CD4-positive, alpha-beta T cell treated with Interleukin-4 for 4 hours (primary cell): Measurements from ENCODE around the gene RAPSN.

ENCODE experiments used
- DNase-seq: peaks from one replicate; pipeline ENCODE4 v3.0.0-alpha.2; 2020

RAPSN gene

GRCh38 chr11:47431356-47432083, 17.4 kb downstream of the RAPSN start:
- DNase-seq, result no peak

- DNase-seq, result no peak
These were observed 18.4 kb downstream of the RAPSN start for GRCh38 chr11:47430524-47430923.

- DNase-seq, result peak; percentile 97
These were observed 22.6 kb downstream of the RAPSN start, which contains the start of gene PSMC3 for GRCh38 chr11:47426062-47426956. TSS of gene PSMC3 (minus strand) at chr11:47426439. CDS start at chr11:47426279, 160 bp downstream.

- no peak for DNase-seq
These were observed 23.3 kb downstream of the RAPSN start for GRCh38 chr11:47425611-47426010.

GRCh38 chr11:47418454-47419259, 30.3 kb downstream of the RAPSN start:
- no peak for DNase-seq

GRCh38 chr11:47417712-47418111, 31.2 kb downstream of the RAPSN start:
- DNase-seq, result no peak

- DNase-seq, result no peak
These were observed 32.9 kb downstream of the RAPSN start for GRCh38 chr11:47415949-47416472.

- DNase-seq, result no peak
These were observed 33.7 kb downstream of the RAPSN start for GRCh38 chr11:47415091-47415854.

- DNase-seq, result no peak
These were observed 34.3 kb downstream of the RAPSN start for GRCh38 chr11:47414685-47415070.

GRCh38 chr11:47413908-47414684, 34.8 kb downstream of the RAPSN start:
- DNase-seq, result no peak

- DNase-seq, result no peak
These were observed 35.6 kb downstream of the RAPSN start for GRCh38 chr11:47413351-47413750.

- DNase-seq, result no peak
These were observed 36.8 kb downstream of the RAPSN start for GRCh38 chr11:47411884-47412746.

- DNase-seq, result no peak
These were observed 38.3 kb downstream of the RAPSN start for GRCh38 chr11:47410370-47411264.

- DNase-seq, result no peak
These were observed 39.2 kb downstream of the RAPSN start for GRCh38 chr11:47409440-47410369.

- DNase-seq, result no peak
These were observed 40.1 kb downstream of the RAPSN start for GRCh38 chr11:47408598-47409439.

- peak; percentile 91 for DNase-seq
These were observed 41.0 kb downstream of the RAPSN start, which contains the start of gene SLC39A13 for GRCh38 chr11:47407746-47408590. TSS of gene SLC39A13 (plus strand) at chr11:47408590. CDS start at chr11:47410095, 1,505 bp downstream.
